ENCODE measurements around the gene HECW1. TPM values are rescaled to one million over a fixed set of nuclear protein-coding genes. Genes with fewer than 3 reads are reported as not detected.

HECW1 gene
- total and polyA plus RNA-seq, 2 of the 13 experiments (the other 11 are each of a cell fraction or from before 2014, with no cell fraction given), result not detected

GRCh38 chr7:43123457-43123856 is 11.0 kb downstream of the HECW1 start:
- H3K36me3 ChIP-seq (replicated peaks in 1 of 2; ENCODE audit: control insufficient read depth in 1 of 2, insufficient read depth in 2 of 2, low read length in 2 of 2), result no peaks in the 10 kb centered on the region
- FAIRE-seq (no peak), DNase-seq (ENCODE audit: low spot score) (no peak), ATAC-seq (no peak)
- H3K4me2 ChIP-seq (ENCODE audit: low read depth, low read length), result no peak overlapping the region
- ChIA-PET CTCF (ENCODE audit: low intra/inter-chr PET ratio, low total read pairs) (no interaction called here), POLR2A (no interaction called here)
- H3K4me1 ChIP-seq (ENCODE audit: insufficient read depth, low read length), result no peaks in the 10 kb centered on the region
- no peak overlapping the region for H3K27ac ChIP-seq (ENCODE audit: extremely low read length, insufficient read depth, low read length)
- no peaks in the 10 kb centered on the region for H3K9me3 ChIP-seq (ENCODE audit: low read length)
- H3K9ac ChIP-seq (ENCODE audit: insufficient read depth, low read depth, low read length), result no peak overlapping the region
- 0% methylated on average over 1 of the region's 1 CpG for WGBS (ENCODE audit: low lambda C conversion rate)
- BruUV-seq (replicated peaks), result no TSS peak
- no peak overlapping the region for H3K4me3 ChIP-seq (replicated peaks in 1 of 3; ENCODE audit: insufficient read depth in 1 of 3, low read depth in 2 of 3, low read length in 3 of 3)
- in situ Hi-C loops (cut with HindIII; ENCODE audit: extremely low pct_ligation_motif_present, low pct_unique_long_range_greater_than_20kb), result no loop called here
- H4K20me1 ChIP-seq (ENCODE audit: insufficient read depth, low read length), result no peaks in the 10 kb centered on the region
- H3K27me3 ChIP-seq (ENCODE audit: control insufficient read depth in 1 of 2, insufficient read depth in 2 of 2, low read length in 2 of 2), result peaks cover 4 to 31% of the 10 kb centered on the region in 2 experiments
- H2AFZ ChIP-seq (ENCODE audit: low read length), result no peak overlapping the region
- TF ChIP-seq PLSCR1 (CRISPR knock-in tag; IDR thresholded peaks at IDR 0.05; ENCODE audit: borderline replicate concordance), result no peak
- H3K79me2 ChIP-seq (ENCODE audit: insufficient read depth, low read length), result no peaks in the 10 kb centered on the region
- intact Hi-C loops (cut with micrococcal nuclease; ENCODE audit: unreplicated experiment), result no loop called here

DNA sequence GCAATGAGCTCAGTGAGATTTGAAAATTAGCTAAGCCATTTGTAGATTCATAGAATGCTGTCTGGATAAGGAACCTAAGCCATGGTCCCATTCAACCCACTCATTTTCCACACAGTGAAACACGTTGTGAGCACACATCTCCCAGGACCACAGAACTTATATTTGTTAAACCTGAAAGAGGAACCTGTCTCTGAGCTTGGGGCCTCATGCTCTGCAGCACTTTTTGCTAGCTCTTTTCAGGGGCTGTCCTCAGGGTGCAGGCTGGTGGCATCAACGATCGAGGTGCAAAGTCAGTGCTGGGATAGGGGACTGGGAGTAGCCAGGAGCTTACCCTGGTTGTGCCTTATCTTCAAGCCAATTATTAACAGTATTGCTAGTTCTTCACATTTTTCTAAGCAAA is 11.9 kb downstream of the HECW1 start:
- TF ChIP-seq PAF1 (CRISPR knock-in tag; IDR thresholded peaks at IDR 0.05) (no peak), ZNF569 (CRISPR knock-in tag; IDR thresholded peaks at IDR 0.05; ENCODE audit: borderline replicate concordance) (no peak), ZNF331 (CRISPR knock-in tag; IDR thresholded peaks at IDR 0.05) (no peak), KAT2B (IDR thresholded peaks at IDR 0.05; ENCODE audit: borderline replicate concordance, low read depth, low read length) (no peak), KLF13 (CRISPR knock-in tag; IDR thresholded peaks at IDR 0.05) (no peak), ISL2 (CRISPR knock-in tag; IDR thresholded peaks at IDR 0.05) (no peak), GTF3A (CRISPR knock-in tag; conservative IDR thresholded peaks at IDR 0.05) (no peak), MAX (IDR thresholded peaks at IDR 0.05) (no peak), IRF1 (CRISPR knock-in tag; IDR thresholded peaks at IDR 0.05; ENCODE audit: low read depth) (no peak), TEAD2 (CRISPR knock-in tag; IDR thresholded peaks at IDR 0.05) (no peak), MATR3 (CRISPR knock-in tag; IDR thresholded peaks at IDR 0.05) (no peak), ZNF761 (CRISPR knock-in tag; conservative IDR thresholded peaks at IDR 0.05) (no peak), ZNF652 (CRISPR knock-in tag; IDR thresholded peaks at IDR 0.05; ENCODE audit: borderline replicate concordance, low read depth) (no peak), ZNF224 (CRISPR knock-in tag; IDR thresholded peaks at IDR 0.05) (no peak), RFX1 (IDR thresholded peaks at IDR 0.05) (no peak), NONO (IDR thresholded peaks at IDR 0.05) (no peak), NONO (CRISPR knock-in tag; conservative IDR thresholded peaks at IDR 0.05) (no peak)
- BruUV-seq (replicated peaks), result no TSS peak
- ATAC-seq (no peak), FAIRE-seq (no peak), DNase-seq (ENCODE audit: low spot score) (no peak)
- 0% methylated on average over 1 of the region's 3 CpGs for WGBS (ENCODE audit: low lambda C conversion rate)
- Histone ChIP-seq H3K36me3 (replicated peaks in 1 of 2; ENCODE audit: control insufficient read depth in 1 of 2, insufficient read depth in 2 of 2, low read length in 2 of 2) (no peaks in the 10 kb centered on the region), H2AFZ (ENCODE audit: low read length) (no peak overlapping the region), H3K4me1 (ENCODE audit: insufficient read depth, low read length) (no peaks in the 10 kb centered on the region), H3K9ac (ENCODE audit: insufficient read depth, low read depth, low read length) (no peak overlapping the region), H3K27me3 (ENCODE audit: control insufficient read depth in 1 of 2, insufficient read depth in 2 of 2, low read length in 2 of 2) (peaks cover 2 to 23% of the 10 kb centered on the region in 2 experiments; a peak in 4 of 5 replicates), H3K79me2 (ENCODE audit: insufficient read depth, low read length) (no peaks in the 10 kb centered on the region), H4K20me1 (ENCODE audit: insufficient read depth, low read length) (no peaks in the 10 kb centered on the region), H3K4me3 (replicated peaks in 1 of 3; ENCODE audit: insufficient read depth in 1 of 3, low read depth in 2 of 3, low read length in 3 of 3) (no peak overlapping the region), H3K4me2 (ENCODE audit: low read depth, low read length) (no peak overlapping the region), H3K9me3 (ENCODE audit: low read length) (no peaks in the 10 kb centered on the region), H3K27ac (ENCODE audit: extremely low read length, insufficient read depth, low read length) (no peak overlapping the region)
- POLR2A ChIA-PET, result no interaction called here
- in situ Hi-C loops (cut with HindIII; ENCODE audit: extremely low pct_ligation_motif_present, low pct_unique_long_range_greater_than_20kb), result no loop called here
- intact Hi-C loops (cut with micrococcal nuclease; ENCODE audit: unreplicated experiment), result no loop called here
- CTCF ChIA-PET (ENCODE audit: low intra/inter-chr PET ratio, low total read pairs), result no interaction called here

Data from HepG2 (cell line).